ENCODE results near the gene UCN.
A peak's percentile ranks its signal among the peaks of the same experiment; 100 is the strongest.
"Not testable (repeated sequence)": the region's sequence is repeated elsewhere in the genome, so short reads cannot be mapped to it uniquely, and the experiment has no call there.

The UCN gene

DNA sequence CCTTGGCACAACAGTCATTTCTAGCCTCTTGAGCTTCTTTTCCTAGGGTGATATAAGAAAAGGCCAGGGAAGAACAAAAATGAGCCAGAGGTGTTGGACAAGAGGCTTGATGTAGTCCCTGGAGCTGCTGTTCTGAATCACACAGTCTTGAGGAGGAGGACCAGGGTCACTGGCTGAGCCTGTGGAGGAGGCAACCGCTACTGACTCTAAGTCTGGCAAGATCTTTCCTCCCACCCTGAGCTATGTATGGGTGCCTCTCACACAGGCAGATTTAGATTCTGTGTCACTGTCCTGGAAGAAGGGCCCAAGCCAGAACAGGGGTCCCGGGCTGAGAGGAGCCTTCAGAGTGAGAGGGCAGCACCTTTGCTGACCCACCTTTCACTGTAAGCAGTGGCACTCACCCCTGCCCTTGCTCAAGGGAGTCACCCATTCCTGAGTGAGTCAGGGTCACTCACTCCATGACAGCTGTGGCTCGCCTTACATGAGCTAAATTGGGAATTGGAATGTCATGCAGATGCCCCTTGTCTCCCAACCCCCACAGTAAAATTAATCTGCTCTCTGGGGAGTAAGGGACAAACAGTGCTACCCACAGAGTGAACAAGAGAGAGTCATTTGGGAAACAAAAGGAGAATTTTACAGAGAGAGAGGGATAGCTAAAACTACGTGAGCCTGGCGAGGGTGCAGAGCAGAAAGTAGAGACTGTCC is 26.2 kb downstream of the UCN start, which contains the start of gene TRIM54:
TSS of gene TRIM54 (plus strand) at position 575 of the 705 bp plus-strand sequence. CDS start 303 bp downstream, outside the sequence.
- DNase-seq = no peak

DNA sequence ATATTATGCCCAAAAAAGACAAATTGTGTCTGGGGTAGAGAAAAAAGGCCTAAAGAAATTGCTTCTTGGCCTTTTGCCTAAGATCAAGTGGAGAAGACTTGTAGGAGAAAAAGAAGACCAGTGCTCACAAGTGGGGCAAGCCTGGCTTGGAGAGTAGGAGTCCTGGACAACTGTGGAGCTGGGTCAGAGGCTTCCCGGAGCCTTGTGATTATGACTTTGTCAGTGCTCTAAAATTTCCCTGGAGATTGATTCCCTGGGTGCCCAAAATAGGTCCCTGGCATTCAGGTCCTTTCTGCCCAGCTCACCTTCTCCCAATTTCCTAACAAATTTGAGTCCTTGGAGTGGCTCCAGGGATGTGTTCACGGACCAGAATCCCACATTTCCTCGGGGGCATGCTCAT is 26.8 kb downstream of the UCN start:
- no peak for DNase-seq

DNA sequence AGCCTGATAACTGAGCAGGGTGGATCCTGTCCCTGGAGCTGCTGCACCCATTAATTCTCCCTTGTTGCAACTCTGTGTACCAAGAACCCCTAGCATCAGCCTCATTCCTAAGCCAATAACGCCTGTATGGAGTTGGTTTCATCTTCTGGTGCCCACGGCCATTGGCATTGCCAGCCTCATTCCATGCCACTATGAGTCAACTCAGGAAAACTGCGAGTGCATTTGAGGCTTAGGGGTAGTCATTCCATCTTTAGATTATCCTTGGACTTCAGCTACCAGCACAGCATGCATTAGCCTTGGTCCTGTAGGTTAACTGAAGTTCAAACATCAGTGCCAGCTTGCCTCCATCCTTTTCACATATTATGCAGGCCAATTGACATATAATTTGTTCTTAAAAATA is 27.4 kb downstream of the UCN start:
- no peak for DNase-seq

DNA sequence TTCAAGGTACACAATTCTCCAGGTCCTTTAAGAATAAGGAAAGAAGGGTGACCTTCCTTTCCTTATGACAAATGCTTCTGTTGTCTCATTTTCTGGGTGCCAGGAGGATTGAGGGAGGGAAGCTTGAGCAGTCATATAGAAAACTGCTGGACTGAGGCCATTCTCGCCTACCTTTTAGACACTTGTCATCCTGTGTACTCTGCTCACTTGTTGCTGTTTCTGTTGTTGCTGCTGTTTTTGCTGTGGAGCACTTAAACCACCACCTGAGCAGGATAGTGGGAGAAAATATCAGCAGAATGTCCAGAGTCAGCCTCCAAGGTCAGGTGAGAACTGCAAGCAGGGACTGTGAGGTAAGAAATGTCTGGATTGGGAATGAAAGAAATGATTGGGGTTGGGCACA is 30.2 kb downstream of the UCN start:
- DNase-seq = no peak

DNA sequence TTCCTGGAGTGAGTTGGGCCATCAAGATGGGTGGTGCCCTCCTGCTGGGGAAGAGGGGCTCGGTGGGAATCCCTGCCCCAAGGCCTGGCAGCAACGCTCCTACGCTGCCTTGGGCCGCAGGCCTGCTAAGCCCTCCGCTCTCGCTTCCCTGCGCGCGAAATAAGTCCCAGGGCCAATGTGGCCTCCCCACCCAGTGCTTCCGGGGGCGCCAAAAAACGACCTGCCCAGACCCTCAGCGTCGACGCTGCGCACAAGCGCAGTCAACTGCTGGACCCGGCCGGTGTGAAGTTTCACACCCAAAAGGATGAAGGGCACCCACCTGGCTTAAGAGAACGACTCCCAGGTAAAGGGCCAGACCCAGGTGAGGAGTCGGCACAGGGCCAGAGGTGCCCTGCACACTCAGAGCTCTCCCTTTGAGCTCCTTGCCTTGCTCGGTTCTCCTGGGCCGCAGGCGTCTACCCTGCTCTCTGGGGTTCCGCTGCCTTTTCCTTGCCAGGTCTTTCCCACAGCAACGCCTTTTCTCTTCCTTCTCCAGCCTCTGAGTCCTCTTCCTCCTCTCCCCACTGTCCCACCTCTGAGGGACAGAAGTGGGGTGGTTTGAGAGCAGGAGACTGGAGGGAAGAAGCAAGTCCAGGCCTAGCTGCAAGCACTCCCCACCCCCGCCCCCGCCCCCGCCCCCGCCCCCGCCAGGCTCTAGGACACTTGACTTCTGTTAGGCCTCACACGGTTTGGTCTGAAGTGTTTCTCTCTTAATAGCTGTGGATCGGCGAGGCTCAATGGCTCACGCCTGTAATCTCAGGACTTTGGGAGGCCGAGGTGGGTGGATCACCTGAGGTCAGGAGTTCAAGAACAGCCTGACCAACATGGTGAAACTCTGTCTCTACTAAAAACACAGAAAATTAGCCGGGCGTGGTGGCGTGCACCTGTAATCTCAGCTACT is 32.8 kb downstream of the UCN start, which contains the start of gene DNAJC5G:
TSS of gene DNAJC5G (plus strand) at position 223 of the 940 bp plus-strand sequence. CDS start 1,296 bp downstream, outside the sequence.
- no peak for DNase-seq

- not testable (repeated sequence) for DNase-seq
Observed at GRCh38 chr2:27272537-27273522, 35.4 kb downstream of the UCN start.

DNA sequence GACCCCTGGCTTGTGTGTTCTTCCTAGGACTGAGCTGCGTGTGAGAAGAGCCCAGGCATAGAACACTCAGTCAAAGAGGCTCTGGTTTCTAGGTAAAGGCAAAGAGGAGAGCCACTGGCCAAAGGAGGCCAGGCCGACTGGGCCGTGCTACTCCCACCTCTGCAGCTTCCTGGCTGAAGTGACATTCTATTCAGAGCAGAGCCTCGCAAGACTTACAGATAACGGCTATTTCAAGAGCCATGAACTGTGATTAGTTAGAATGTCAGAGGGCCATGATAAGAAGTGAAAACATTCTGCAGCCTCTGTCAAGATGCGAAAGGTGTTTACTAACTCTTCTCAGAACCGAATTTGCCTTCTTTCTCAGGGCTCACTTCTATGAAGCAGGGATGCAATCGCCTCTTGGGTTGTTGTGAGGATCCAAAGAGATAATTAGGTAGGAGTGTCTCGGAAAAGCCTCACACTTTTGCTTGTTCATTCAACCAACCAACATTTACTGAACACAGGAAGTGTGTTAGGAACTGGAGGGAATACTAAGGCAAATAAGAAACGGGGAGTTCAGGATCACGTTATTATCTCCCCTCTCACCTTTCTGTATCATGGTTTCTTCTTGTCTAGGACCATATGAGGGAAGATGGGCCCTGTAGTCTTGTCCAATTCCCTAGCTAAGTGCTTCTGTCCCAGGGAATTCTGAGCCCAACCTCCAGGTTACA is 36.5 kb downstream of the UCN start:
- DNase-seq = no peak

- no peak for DNase-seq
Observed at GRCh38 chr2:27270670-27271069, 37.6 kb downstream of the UCN start.

DNA sequence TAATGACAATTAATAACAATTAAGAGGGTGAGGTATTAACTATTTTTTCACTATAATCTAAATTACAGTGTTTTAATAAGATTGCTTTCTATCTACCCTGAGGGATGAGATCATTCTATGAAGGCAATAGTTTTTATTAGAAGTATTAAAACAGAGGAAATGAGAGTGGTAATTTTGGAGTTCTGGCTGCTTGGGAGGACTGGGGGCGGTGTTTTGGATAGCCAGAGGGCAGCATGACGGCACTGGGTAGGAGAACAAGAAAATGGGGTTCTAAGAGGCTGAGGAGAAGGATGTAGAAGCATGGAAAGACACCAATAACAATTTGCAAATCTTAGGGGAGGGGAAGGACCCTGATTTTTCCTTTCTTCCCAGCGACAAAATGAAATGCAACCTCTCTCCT is 38.1 kb downstream of the UCN start:
- DNase-seq = no peak

GRCh38 chr2:27268296-27268695 is 39.9 kb downstream of the UCN start:
- DNase-seq = not testable (repeated sequence)

- no peak for DNase-seq
Observed at GRCh38 chr2:27265536-27265870, 42.7 kb downstream of the UCN start.

DNA sequence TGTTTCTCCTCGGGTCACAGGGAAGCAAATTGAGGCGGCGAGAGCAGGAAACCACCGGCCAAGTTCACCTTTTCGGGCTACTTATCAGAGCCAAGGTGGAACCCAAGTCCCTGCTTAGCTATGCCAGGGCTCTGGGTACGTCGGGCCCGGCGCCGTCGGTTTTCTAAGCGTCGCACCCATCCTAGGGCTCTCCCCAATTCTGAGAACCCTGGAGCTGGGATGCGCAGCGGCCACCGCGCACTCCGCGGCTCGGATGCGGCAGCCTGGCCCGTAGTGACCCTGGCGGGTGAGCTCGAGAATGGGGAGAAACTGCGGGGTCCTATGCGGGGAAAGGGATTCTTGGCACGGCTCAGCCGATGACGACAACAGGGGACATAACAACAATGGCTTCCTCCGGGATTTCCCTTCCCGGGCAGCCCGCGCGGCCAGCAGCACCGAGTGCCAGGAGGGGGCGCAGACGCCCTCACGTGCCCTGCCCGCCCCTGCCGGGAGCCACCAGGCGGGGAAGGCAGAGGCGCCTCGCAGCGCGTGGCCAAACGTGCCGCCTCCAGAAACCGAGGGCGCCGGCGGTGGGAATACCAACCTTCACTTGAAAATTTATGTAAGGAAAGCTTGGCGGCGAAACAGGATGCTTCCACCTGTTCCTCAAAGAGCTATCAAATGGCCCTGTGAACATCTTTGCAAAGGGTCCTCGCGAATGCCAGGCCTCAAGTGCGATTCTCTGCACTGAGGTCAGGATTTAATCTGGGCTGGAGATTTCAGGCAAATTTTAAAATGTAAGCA is 43.3 kb downstream of the UCN start:
- peak; percentile 68 to 77 for DNase-seq

GRCh38 chr2:27264253-27264752 is 43.9 kb downstream of the UCN start:
- DNase-seq = peak in 1 of 2 experiments; percentile 24

GRCh38 chr2:27263287-27264252 is 44.7 kb downstream of the UCN start:
- no peak for DNase-seq

DNA sequence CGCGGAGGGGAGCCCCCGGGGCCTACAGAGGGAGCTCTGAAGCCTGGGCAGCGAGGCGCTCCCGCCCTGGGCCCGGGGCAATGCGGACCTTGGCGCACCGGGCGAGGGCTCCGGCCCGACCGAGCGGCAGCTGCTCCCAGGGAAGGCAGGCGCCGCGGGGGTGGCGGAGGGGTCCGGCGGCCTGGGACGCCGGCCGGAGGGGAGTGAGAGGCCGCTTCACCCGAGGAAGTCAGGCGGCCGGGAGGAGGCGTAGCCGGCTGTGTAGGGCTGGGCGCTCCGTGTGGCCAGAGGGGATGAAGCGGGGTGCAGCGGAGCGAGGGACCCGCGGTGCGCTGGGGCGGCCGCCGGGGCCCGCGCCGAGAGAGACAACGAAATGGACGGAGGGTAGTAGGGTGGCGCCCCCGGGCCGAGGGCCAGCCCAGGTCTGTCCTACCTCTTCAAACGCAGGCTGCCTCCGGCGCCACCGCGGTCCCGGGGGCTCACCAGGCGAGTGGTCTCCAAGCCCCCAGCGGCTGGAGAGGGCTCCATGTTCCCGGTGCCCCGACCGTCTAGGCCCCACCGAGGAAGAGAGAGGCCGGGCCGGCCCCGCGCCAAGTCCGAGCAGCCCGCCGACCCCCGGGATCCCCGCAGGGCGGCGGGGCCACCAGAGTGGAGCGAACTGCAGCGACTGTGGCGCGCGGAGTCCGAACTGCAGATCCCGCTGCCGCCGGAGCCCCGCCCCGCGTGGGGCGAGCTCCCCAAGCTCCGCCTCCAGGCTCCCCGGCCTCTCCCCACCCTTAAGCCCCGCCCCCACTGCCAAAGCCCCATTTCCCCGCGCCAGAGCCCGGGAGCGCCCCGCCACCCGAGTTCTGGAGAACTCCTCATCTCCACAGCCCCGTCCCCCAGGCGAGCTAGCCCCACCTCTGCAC is 45.6 kb downstream of the UCN start, which contains the start of gene SLC30A3:
TSS of gene SLC30A3 (minus strand) at position 669 of the 908 bp plus-strand sequence. CDS start at position 528, 141 bp downstream.
- DNase-seq = peak; percentile 79 to 82

DNA sequence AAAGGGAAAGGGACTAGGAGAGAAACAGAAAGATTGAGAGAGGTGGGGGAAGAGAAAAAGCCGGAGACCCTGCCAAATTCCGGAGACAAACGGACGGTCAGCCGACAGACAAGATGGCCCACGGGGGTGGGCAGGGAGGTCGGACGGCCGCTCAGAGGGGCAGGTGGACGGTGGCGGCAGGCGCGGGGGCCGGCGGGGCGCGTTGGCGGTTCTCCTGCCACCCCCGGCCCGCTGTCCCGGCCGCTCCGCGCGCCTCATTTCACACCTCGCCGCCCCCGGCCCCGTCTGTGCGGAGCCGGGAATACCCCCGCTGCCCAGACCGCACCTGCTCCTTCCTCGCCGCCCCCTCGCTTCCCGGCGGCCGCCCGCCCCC is 46.3 kb downstream of the UCN start:
- no peak for DNase-seq

- no peak for DNase-seq
Observed at GRCh38 chr2:27261241-27261925, 46.9 kb downstream of the UCN start.

- no peak for DNase-seq
Observed at GRCh38 chr2:27258051-27258450, 50.2 kb downstream of the UCN start.
